NCI-H2227 treated with DMSO at 0.1 percent for 48 hours (cell line): ENCODE data around the gene DOCK6.

Experiments
- DNase-seq: peaks from one replicate; lab custom pipeline; 2025; lab: John Stamatoyannopoulos, UW

The DOCK6 gene

DNA sequence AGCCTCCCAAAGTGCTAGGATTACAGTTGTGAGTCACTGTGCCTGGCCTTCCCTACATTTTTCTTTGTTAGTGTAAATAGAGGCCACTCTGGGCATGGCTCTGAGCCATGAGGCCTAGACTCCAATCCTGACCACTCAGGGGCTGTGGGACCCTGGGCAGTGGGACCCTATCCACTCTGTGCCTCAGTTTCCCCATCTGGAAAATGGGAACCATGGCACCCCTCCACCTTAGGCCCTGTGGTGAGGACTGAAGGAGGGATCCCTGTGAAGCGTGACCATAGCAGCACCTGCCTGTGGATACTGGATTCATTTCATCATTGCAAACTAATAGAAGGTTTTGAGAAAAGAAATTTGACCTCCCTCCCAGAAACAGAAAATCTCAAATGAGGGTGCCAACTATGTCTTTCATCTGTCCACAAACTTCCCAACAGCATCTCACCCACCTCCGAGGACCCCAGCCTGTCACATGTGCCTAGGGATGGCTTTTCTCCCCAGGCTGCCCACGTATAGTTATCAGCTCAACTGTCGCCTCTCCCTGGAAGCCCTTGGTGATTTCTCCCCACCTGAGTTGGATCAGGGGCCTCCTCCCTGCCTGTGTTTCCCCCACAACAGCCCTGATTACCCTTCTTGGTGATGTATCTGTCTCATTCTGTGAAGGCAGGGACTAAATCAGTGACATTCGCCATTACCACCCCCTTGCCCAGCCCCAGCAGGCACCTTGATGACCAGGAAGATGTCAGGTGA lies 17.3 kb downstream of the DOCK6 start:
- DNase-seq, result no peak

DNA sequence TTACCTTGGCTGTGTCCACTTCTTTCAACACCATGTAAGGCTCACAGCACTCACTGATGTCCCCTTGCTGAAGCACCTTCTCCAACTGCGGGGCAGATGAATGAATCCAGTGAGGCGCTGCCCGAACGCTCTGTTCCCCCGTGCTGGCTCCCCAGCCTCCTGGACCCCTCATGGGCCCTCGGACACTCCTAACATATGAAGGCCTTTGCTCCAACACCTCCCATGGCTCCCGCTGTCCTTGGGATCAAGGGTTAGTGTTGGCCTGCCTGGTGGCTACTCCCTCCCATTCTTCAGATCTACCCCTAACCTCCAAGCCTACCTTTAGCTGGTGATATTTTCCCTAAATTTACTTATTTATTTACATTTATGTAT lies 18.5 kb downstream of the DOCK6 start:
- no peak for DNase-seq

DNA sequence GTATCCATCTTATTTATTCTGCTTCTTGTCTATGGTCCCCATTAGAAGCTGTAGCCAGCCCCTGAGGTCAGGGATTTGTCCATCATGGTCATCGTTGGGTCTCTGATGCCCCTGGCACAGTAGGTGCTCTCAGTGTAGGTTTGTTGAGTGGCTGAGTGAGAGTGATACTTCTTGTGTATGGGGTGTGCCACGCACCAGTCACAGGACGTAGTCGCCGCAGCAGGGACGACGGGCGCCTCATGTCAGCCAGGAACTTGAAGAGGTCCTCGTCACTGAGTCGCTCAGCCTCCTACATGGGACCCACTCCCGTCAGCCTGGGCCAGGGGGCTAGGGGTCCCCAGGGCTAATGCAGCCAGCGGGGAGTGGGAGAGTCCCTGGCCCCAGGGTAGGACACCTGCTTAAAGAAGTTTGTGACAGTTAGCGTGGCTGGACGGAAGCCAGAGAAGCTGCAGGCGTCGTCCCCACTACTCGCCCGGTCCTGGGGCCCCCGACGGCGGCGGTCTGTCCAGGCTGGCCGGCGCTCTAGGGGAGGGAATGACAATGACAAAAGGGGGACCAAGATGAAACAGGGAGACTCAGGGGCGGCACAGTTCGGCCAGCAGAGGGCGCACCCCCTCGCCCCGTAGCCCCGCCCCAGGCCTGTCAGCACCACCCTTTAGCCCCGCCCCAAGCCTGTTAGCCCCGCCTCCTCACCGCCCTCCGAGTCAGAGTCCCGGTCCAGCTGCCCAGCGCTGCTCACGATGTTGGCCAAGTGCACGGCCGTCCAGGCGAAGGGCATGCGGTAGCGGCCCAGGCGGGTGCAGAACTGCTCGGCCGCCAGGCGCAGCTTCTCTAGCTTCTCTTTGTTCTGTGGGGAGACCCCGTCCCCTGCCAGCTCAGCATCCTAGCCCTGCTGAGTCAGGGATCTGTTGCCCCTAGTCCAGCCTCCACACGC lies 19.2 kb downstream of the DOCK6 start:
- DNase-seq, result no peak

DNA sequence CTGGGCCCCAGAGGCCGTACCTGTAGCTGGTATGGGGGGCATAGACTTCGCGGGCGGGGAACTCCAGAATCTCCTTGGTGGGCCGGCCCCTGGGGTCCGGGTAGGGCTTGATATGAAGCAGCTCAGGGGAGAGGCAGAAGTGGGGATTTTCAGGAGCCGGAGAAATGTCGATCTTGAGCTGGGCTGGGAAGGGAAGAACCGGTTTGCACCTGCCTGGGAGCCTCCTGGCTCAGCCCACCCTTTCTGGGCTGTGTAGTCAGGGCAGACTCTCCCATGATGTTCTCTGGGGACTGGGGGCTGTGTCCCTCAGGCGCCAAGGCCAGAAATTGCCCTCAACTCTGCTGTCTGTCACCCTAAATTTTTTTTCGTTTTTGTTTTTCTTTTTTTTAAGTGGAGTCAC lies 20.3 kb downstream of the DOCK6 start:
- no peak for DNase-seq

DNA sequence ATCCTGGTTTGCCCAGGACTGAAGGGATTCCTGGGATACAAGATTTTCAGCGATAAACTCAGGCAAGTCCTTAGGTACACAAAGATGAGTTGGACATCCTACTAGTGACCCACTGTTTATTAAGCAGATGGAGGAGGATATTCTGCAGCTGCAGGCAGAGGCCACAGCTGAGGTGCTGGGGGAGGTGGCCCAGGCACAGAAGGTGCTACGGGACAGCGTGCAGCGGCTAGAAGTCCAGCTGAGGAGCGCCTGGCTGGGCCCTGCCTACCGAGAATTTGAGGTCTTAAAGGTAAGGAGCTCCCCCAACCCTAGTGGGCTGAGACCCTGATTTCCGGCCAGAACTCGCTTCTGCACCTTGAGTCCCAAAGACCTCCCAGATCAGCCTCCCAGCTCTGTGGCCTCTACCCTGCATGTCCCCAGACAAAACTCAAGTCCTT lies 22.3 kb downstream of the DOCK6 start:
- DNase-seq, result no peak

DNA sequence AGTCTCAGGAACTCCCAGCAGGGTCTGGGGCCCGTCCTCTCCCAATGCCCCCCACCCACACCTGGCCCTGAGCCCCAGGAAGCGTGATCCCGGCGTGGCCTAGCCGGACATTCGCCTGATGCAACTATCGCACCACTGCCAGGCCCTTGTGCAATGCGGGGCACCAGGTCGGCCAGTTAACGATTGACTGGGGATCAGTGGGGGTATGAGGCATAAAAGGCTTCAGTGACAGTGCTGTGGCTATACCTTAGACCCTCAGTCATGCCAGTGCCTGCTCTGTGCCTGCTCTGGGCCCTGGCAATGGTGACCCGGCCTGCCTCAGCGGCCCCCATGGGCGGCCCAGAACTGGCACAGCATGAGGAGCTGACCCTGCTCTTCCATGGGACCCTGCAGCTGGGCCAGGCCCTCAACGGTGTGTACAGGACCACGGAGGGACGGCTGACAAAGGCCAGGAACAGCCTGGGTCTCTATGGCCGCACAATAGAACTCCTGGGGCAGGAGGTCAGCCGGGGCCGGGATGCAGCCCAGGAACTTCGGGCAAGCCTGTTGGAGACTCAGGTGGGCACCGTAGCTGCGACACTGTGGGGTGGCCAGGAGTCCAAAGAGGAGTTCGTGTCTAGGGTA lies 22.8 kb downstream of the DOCK6 start, which contains the start of gene ANGPTL8:
Gene ANGPTL8 (plus strand): TSS at position 243 of the 624 bp plus-strand sequence. CDS start 19 bp downstream, at position 262.
- no peak for DNase-seq

DNA sequence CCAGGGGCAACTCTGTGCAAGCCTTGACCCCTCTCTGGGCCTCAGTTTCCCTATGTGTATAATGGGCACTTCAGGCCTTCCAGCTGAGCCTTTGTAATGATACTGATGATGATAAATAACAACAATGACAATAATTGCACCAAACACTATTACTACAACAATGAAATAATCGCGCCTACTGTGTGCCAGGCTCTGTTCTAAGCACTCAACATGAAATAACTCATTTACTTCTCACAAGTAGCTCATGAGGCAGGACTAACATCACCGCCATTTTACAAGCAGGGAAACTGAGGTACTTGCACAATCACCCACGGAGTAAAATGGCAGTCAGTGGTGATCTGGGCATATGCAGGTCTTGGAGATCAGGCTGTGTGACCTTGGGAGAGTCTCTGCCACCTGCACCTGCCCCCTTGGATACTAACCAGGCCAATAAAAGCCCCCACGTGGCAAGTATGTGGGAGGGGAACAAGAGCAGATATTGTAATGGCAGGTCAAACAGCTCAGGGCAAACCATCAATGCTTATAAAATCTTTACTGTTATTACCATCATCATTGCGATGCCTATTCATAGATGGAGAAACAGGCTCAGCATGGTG lies 23.4 kb downstream of the DOCK6 start:
- DNase-seq, result no peak

DNA sequence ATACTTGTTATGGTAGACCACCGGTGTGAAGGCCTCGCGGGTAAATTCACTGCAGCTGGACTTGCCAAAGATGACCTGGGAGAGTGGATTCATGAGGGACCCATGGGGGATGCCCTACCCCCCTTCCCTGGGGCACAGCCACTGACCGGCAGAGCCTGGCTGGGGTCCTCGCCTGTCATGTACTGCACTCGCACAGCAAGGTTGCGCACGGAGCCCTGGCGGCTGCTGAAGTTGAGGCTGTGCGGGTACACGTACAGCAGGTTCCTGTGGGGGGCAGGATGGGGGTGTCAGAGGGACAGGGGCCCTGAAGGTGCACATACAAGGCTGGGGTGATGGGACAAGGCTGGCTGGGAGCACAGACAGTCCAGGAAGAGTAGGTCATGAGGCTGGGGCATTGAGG lies 24.3 kb downstream of the DOCK6 start:
- DNase-seq, result no peak

DNA sequence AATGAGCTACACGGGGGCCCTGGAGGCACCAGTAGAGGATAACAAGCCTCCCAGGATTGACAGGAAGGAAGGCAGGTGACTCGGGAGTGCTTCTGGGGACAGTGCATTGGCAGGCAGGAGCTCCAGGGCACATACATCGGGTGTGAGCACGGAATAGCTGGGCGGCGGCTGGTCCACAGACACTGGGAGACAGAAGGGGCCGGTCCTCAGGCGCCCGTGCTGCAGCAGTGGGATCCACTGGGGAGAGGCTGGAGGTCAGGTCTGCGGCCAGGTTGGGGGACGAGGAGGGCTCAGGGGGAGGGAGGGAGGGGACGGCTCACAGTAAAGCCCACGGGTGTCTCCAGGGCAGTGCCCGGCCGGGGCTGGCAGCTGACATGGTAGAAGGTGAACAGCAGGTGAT lies 25.0 kb downstream of the DOCK6 start:
- DNase-seq, result no peak

DNA sequence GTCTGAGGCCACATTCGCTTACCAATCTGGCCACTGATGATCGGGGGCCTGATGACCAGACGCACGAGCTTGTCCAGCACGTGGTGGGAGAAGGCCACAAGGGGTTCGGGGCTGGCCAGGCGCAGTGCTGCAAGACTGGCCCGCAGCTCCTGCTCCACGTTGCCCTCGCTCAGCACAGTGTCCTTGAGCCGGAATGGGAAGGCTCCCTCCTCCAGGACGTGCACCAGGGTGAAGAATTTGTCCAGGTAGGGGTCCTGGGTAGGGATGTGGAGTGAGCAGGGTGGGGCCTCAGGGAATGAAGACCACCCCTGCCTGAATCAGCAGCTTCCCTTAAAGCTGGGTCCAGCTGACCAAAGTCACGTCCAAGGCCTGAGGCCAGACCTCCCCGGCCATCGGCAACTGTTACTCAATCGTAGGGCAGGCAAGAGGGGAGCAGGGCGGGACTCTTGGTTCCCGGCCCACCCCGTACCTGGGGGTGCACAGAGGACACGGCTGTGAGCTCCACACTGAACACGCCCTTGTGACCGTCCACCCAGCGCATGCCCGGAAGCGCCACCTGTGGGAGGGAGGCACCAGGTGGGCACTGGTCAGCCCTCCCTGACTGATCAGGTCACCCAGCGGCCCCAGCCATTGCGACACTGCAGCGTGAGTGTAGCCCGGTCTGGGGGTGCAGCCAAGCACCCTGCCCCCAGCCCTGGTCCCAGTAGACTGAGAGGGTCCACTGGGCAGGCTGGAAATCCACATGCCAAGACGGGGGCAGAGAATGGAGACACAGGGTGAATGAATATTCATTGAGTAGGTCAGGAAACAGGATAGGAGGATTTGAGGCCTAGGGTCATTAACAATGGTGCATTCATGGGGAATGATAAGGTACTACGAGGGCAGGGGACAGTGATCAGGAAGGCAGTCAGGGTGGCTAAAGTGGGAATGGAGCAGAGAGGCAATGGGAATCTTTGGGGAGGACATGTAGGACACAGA lies 25.7 kb downstream of the DOCK6 start:
- no peak for DNase-seq

DNA sequence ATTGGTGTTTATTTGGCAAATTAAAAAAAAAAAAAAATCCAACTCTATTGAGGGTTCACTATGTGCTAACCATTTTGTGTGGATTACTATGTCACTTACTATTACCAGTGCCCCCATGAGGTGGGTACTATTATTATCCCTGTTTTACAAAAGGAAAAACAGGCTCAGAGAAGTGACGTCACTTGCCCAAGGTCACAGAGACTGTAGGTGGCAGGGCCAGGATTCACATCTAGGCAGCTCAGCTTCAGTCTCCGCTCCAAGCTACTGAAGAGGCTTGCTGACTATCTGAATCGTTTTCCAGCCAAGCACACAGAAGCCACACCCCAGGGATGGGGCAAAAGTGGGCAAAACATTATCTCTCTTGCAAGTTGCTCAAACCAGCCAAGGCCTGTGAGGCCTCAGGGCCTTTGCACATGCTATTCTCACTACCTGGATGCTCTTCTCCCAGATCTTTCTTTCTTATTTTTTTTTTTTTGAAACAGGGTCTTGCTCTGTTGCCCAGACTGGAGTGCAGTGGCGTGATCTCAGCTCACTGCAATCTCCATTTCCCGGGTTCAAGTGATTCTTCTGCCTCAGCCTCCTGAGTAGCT lies 27.7 kb downstream of the DOCK6 start:
- DNase-seq, result no peak

DNA sequence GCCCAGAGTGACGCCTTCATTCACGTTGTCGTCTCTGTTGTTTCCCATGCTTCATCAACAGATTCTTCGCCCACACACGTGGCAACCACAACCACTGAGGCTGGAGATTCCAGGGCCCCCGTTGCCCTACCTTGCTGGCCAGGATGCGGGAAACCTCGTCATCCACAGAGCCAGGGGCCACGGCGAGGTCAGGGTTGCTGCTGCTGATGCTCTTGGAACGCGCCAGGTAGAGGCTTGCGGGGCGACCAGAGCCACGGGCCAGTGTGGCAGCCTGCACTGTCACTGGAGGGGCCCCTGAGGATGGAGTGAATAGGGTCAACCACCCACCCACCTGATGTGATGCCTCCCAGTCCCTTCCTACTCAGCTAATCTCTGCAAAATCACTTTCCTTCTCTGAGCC lies 29.3 kb downstream of the DOCK6 start:
- DNase-seq, result no peak

DNA sequence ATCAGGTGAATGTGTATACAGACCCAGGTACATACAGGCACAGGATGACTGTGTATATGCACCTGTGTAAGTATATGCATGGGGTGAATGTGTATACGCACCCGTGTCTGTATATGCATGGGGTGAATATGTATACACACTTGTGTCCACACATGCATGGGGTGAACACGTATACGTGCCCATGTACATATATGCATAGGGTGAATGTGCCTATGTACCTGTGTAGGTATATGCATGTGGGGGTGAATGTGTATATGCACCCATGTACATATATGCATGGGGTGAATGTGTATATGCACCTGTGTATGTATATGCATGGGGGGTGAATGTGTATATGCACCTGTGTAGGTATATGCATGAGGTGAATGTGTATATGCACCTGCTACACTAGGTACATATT lies 29.8 kb downstream of the DOCK6 start:
- no peak for DNase-seq

DNA sequence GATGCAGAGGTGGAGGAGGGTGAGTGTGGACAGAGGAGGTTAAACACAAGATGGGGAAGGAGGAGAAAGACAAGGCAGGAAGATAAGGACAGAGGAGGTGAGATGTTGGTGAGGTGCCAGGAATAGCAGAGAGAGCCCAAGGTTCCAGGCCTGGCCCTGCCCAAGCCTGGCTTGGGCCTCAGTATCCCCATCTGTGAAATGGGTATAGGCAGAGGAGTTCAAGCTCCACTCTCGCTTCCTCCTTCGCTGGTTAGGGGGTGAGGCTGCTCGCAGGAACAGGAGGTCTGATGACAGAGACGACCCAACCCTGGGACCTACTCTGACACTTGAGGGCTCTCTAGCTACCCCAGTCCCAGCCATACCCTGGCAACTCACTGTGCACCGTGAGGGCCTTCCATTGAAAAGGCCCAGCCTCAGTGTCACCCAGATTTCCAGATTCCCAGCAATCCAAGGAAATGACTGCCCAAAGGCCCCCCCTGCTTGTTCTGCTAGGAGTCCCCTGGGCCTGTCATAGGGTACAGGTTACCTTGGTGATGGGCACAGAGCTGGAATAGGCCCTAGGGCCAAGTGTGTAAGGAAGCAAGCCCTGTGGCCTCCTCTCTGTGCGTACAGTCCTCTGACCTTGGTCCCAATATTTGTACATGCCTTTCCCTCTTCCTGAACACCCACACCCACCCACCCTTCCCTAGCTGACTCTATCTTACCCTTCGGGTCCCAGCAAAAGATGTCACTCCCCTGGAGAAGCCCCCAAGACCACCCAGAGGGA lies 31.5 kb downstream of the DOCK6 start:
- DNase-seq, result no peak

DNA sequence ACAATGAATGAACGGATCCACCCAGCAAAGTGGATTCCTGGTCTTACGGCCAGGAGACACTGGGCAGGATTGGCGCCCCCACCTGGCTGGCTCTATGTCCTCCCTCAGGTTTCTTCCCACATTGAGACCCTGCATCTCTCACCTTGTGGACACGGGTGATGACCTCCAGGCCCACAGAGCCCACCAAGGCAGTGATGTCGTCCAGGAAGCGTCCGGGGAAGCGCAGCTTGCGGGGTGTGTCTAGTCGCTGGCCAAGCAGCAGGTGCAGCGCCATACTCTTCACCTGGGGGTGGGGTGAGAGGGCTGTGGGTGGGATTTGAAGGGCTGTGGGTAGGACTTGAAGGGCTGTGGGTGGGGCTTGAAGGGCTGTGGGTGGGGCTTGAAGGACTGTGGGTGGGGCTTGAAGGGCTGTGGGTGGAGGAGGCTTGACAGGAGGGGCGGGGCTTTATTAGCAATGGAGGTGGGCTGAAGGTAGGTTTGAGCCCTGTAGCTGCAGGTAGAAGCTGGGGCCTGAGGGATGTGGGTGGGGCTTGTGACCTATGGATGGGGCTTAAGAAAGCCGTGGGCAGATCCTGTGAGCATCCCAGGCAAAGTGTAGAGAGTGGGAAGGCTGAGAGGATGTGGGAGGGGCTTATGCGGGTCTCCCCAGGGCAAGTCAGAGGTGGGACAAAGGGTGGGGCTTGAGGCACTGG lies 35.0 kb downstream of the DOCK6 start:
- DNase-seq, result no peak

DNA sequence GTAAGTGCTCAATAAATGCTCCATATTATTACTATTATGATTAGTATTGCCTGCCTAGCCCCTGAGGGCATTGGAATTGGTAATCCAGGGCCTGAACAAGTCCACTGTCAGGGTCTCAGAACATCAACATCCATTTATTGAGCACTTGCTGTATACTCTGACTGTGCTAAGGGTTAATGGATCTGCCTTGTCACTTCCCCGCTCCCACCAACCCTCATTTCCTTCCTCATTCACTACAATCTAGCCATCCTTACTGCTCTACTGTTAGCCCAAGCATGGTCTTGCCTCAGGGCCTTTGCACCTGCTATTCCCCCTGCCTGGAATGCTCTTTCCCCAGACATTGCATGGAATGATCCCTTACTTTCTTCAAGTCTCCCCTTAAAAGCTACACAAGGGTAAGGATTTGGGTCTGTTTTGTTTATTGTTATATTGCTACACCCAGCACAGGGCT lies 35.6 kb downstream of the DOCK6 start:
- no peak for DNase-seq

DNA sequence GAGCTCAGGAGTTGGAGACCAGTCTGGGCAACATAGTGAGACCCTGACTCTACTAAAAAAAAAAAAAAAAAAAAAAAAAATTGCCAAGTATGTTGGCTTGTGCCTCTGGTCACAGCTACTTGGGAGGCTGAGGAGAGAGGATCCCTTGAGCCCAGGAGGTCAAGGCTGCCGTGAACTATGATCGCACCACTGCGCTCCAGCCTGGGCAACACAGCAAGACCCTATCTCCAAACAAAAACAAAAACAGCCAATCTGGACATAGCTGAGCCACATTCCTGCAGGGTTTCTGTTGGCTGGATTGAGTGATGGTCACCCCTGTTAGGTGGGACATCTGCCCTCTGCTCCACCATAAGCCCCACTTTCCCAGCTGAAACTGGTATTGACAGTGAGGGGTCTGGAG lies 36.5 kb downstream of the DOCK6 start:
- no peak for DNase-seq

DNA sequence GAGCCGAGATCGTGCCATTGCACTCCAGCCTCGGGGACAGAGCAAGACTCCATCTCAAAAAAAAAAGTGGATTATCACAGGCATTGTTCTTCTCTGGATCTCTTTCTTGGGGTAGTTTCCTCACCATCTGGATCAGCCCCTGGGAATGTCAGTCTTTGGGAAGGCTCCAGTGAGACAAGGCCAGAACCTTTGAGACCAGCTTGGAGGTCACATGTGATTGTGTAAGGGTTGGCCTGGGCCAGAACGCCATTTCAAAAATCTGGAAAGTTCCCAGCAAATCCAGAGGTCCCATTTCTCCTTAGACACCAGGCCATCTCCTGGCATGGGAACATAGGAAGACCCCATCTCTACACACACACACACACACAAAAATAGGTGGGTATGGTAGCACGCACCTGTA lies 37.2 kb downstream of the DOCK6 start:
- no peak for DNase-seq

DNA sequence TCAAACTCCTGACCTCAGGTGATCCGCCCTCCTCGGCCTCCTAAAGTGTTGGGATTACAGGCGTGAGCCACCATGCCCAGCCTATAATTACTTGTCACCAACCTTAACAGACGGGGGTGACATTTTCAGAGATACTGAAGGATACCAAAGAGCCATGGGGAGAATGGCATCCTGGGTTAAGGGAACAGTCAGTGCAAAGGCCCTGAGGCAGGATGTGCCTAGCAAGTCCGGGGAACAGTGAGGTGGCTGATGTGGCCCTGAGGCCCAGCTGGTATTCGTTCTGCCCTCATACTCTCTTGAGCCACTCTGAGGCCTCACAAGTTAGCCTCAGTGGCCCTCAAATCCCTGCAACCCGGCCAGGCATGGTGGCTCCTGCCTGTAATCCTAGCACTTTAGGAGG lies 37.9 kb downstream of the DOCK6 start:
- DNase-seq, result no peak
